Measurements from ENCODE around the gene TMEM163. TPM values are rescaled to one million over a fixed set of nuclear protein-coding genes. Genes with fewer than 3 reads are reported as not detected.
A peak's percentile ranks its signal among the peaks of the same experiment; 100 is the strongest.

TMEM163 gene
- total RNA-seq, 2 donors from 2014 or later = 0.93 to 2.6 TPM

DNA sequence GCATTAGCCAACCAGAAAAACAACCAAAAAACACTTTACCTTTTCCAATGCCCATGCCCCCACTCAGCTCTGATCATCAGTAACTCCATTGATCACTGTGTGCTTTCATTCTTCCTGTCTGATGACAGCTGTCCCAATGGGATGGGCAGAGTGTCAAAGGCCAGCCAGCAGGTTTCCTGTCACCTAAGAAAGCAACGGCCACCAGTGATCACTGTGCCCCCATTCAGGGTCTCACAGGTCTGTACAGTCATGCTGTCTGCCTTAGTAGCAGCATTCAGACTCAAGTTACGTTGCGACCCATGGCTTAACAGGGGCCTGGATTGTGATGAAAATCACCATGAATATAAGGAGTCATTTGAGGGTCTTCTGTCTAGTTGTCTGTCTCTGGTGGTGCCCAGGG is 280.4 kb downstream of the TMEM163 start:
- Mint-ChIP-seq H3K4me1 (ENCODE audit: low read depth in 2 of 2) (peaks cover 0 to 3% of the 10 kb centered on the region in 2 donors), H3K9me3 (no peaks in the 10 kb centered on the region), H3K27me3 (no peaks in the 10 kb centered on the region), H3K36me3 (no peaks in the 10 kb centered on the region), H3K4me3 (no peak overlapping the region), H3K27ac (no peak overlapping the region)
- DNase-seq (ENCODE audit: low spot score) = no peak
- no peak for ATAC-seq

DNA sequence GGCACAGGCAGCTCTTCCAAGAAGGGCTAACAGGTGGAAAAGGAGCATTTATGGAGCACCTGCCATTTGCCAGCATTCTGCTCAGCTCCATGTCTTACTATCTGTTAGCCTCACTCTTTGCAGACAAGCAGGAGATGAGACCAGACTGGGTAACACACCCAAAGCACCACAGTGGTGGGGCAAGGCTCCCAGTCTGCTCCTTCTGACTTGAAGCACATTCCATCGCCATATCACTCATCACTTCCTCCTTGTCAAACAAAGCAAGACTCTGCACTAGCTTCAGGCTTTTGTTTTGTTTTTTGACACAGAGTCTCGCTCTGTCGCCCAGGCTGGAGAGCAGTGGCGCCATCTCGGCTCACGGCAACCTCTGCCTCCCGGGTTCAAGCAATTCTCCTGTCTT is 282.1 kb downstream of the TMEM163 start:
- no peak overlapping the region for H3K4me3 Mint-ChIP-seq
- ATAC-seq = no peak
- no peaks in the 10 kb centered on the region for H3K9me3 Mint-ChIP-seq
- no peak for DNase-seq (ENCODE audit: low spot score)
- peaks cover 0 to 3% of the 10 kb centered on the region in 2 donors for H3K4me1 Mint-ChIP-seq (ENCODE audit: low read depth in 2 of 2)
- no peaks in the 10 kb centered on the region for H3K27me3 Mint-ChIP-seq
- no peak overlapping the region for H3K27ac Mint-ChIP-seq
- H3K36me3 Mint-ChIP-seq = no peaks in the 10 kb centered on the region

GRCh38 chr2:134435936-134436335 is 282.9 kb downstream of the TMEM163 start:
- Mint-ChIP-seq H3K36me3 (no peaks in the 10 kb centered on the region), H3K4me3 (no peak overlapping the region), H3K27ac (no peak overlapping the region), H3K9me3 (no peaks in the 10 kb centered on the region), H3K27me3 (no peaks in the 10 kb centered on the region), H3K4me1 (ENCODE audit: low read depth in 2 of 2) (peaks cover 0 to under 1% of the 10 kb centered on the region in 2 donors)
- ATAC-seq (no peak), DNase-seq (ENCODE audit: low spot score) (no peak)

- no peaks in the 10 kb centered on the region for H3K27me3 Mint-ChIP-seq
- H3K27ac Mint-ChIP-seq = no peak overlapping the region
- H3K36me3 Mint-ChIP-seq = no peaks in the 10 kb centered on the region
- no peak for DNase-seq (ENCODE audit: low spot score)
- H3K4me3 Mint-ChIP-seq = no peak overlapping the region
- H3K9me3 Mint-ChIP-seq = no peaks in the 10 kb centered on the region
- no peak for ATAC-seq
- no peaks in the 10 kb centered on the region for H3K4me1 Mint-ChIP-seq (ENCODE audit: low read depth in 2 of 2)
These were observed 283.3 kb downstream of the TMEM163 start for GRCh38 chr2:134435505-134435904.

DNA sequence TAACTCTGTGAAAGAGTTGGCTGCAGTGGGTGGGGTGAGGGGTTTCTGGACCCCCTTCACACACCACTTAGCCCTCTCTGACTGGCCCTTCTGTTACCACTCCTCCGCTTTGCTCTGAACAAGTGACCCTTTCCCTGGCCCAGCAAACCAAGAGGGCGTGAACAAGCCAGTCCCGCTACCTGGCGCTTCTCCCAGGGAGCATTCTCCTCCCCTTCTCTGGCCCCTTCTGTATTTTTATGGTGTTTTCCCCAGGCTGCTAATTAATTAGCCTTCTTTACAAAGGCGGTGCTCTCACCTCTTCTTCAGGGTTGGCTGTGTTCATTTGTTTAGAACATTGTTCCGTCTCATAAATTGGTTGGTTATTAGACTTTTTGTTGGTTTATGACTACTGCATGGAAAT is 284.8 kb downstream of the TMEM163 start:
- Mint-ChIP-seq H3K27me3 (no peaks in the 10 kb centered on the region), H3K36me3 (no peaks in the 10 kb centered on the region), H3K27ac (no peak overlapping the region), H3K4me3 (no peak overlapping the region), H3K9me3 (no peaks in the 10 kb centered on the region), H3K4me1 (ENCODE audit: low read depth in 2 of 2) (no peaks in the 10 kb centered on the region)
- DNase-seq (ENCODE audit: low spot score) (no peak), ATAC-seq (no peak)

DNA sequence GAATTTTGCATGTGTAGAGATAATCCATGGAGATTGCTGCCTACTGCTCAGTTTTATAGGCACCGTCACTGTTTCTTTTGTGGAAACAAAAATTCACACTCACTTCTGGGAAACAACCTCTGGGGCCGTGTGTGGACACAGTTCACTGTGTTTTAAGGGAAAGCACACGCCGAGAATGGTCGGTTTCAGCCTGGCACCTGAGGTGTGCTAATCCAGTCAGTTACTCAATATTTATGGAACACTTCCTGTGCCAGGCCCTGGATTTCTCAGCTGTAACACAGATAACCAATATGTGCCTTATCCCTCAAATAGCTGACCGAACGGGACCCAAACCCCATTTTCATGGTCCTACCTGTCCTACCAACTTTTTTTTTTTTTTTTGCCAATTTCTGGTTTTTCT is 285.3 kb downstream of the TMEM163 start:
- Mint-ChIP-seq H3K27me3 (no peaks in the 10 kb centered on the region), H3K4me1 (ENCODE audit: low read depth in 2 of 2) (no peaks in the 10 kb centered on the region), H3K4me3 (no peak overlapping the region), H3K36me3 (no peaks in the 10 kb centered on the region), H3K9me3 (no peaks in the 10 kb centered on the region), H3K27ac (no peak overlapping the region)
- DNase-seq (ENCODE audit: low spot score) (no peak), ATAC-seq (no peak)

DNA sequence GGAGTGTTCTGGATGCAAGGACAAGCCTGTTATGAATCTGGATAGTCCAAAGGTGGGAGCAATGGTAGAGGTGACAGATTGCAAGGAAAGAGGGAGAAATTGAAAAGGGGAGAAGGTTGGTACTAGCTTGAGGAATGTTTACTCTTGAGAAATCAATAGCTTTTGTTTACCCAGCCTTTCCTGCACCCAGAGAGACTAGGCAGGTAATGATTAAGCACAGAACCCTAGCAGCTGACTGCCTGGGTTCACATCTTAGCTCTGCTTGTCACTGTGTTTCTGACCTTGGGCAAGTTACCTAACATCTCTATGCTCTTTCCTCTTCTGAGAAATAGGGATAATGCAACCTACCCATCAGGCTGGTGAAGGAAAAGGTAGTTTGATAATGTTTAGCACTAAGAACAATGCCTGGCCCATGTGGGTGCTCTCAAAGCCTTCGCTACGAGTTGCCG is 286.3 kb downstream of the TMEM163 start:
- Mint-ChIP-seq H3K4me1 (ENCODE audit: low read depth in 2 of 2) (no peaks in the 10 kb centered on the region), H3K36me3 (peaks cover 6% of the 10 kb centered on the region), H3K27me3 (no peaks in the 10 kb centered on the region), H3K9me3 (no peaks in the 10 kb centered on the region), H3K4me3 (no peak overlapping the region), H3K27ac (no peak overlapping the region)
- ATAC-seq (no peak), DNase-seq (ENCODE audit: low spot score) (no peak)

DNA sequence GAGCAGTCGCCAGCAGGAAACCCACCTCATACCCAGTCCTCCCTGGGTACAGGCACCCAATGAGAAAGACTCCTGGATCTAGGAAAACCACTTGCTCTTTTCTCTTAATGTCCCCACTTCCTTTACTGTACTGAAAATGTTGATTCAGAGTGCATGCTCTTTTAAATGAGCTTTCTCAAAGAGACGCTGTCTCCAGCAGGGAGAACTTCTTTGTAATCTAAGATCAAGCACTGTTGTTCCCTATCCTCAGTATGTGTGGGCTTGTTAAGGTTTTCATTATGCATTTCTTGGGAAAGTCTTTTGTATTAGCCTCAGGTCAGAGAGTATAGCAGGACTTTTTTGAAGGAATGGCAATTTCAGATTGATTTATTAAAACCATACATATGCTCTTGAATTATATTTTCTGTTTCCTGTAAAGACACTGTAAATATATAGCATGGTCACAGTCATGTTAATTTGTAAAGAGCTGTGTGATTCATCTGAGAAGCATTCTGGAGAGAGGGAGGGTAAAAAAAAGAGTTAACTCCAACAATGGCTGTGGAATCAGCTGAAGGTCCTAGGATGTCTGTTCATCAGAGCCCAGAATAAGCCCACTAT is 286.9 kb downstream of the TMEM163 start:
- Mint-ChIP-seq H3K27me3 (no peaks in the 10 kb centered on the region), H3K27ac (no peak overlapping the region), H3K4me3 (no peak overlapping the region), H3K36me3 (peaks cover 6% of the 10 kb centered on the region), H3K9me3 (no peaks in the 10 kb centered on the region), H3K4me1 (ENCODE audit: low read depth in 2 of 2) (no peaks in the 10 kb centered on the region)
- ATAC-seq (no peak), DNase-seq (ENCODE audit: low spot score) (no peak)

DNA sequence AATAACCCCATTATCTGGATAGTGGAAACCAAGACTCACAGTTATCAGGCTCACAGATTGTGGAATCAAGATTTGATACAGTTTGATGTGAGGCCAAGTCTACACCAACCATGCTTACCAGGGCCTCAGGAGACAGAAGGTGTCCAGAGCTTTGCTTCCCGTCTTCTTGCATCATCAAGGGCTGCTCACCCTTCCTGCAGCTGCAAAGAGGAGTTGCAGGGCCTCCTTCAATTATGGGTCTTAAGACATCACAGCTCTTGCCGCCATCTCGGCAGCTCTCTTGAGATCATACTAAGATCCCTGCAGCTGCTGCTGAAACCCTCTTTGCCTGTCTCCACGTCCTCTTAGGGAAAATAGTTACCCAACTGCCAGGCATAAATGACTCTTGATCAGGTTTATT is 288.9 kb downstream of the TMEM163 start:
- Mint-ChIP-seq H3K27me3 (no peaks in the 10 kb centered on the region), H3K27ac (no peak overlapping the region), H3K9me3 (no peaks in the 10 kb centered on the region), H3K4me3 (no peak overlapping the region), H3K4me1 (ENCODE audit: low read depth in 2 of 2) (peaks cover 14% of the 10 kb centered on the region in 2 donors), H3K36me3 (peaks cover 8% of the 10 kb centered on the region)
- ATAC-seq (no peak), DNase-seq (ENCODE audit: low spot score) (no peak)

DNA sequence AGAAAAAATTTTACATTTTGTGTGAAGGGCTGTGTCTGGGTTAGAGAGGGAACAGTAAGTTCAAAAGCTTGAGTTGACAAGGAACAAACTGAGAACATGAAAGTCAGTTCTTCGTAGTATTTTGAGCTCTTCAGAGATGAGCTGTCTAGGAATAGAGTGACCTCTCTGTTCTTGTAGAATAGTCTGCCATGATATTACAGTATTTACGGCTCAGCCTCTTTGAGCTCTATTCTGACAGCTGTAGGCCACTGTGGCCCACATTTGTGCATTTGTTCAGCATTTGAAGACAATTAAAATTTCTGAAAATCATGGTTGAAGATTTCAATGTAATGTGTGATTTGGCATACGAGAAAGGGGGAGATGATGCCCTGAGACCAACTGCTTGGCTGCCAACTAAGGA is 292.1 kb downstream of the TMEM163 start:
- no peak for ATAC-seq
- peak overlapping the region in 1 of 2 donors; percentile 46 for H3K27ac Mint-ChIP-seq

DNA sequence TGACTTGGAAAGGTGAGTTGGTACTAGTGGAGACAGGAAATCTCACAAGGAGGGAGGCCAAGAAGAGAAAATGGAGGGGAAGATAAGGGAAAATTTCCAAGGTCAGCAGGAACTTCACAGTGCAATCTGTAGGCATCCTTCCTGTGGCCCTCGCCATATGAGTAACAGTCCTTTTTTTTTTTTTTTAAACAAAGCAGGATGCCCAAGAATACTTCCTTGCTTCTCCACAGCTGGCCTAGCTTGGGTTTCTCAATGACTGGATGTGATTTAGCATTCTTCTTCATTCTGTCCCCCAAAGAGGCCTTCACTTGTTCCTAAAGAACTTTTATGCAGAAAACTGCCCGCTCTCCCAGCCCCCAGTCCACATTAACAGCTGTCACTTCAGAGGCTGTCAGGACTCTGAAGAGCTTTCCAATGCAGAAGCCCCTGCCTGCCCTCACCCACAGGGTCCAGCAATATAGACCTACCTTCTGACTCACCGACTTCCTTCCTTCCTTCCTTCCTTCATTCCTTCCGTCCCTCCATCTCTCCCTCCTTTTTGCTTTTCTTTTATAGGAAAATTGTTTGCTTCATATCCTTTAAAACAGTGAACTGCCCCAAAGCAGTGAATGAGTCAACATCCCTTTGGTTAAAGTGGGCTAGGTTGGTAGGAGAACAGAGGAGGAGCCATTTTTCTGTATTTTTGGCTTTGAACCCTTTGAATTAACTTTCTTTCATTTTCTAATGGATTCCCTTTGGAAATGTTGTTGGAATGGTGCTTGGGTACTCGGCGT is 292.9 kb downstream of the TMEM163 start:
- no peaks in the 10 kb centered on the region for H3K27me3 Mint-ChIP-seq
- no peaks in the 10 kb centered on the region for H3K9me3 Mint-ChIP-seq
- peaks cover 18 to 21% of the 10 kb centered on the region in 2 donors for H3K4me1 Mint-ChIP-seq (ENCODE audit: low read depth in 2 of 2)
- H3K36me3 Mint-ChIP-seq = peaks cover 15% of the 10 kb centered on the region
- peak overlapping the region; percentile 43 for H3K4me3 Mint-ChIP-seq
- H3K27ac Mint-ChIP-seq = peak overlapping the region; percentile 46 to 59
- ATAC-seq (peak; percentile 49 to 73), DNase-seq (ENCODE audit: low spot score) (no peak)

More for the DNA sequence above, 292.1 kb downstream of the TMEM163 start:
- H3K4me3 Mint-ChIP-seq = no peak overlapping the region
- peaks cover 18 to 21% of the 10 kb centered on the region in 2 donors for H3K4me1 Mint-ChIP-seq (ENCODE audit: low read depth in 2 of 2)
- peaks cover 15% of the 10 kb centered on the region for H3K36me3 Mint-ChIP-seq
- no peaks in the 10 kb centered on the region for H3K9me3 Mint-ChIP-seq
- no peaks in the 10 kb centered on the region for H3K27me3 Mint-ChIP-seq
- no peak for DNase-seq (ENCODE audit: low spot score)

DNA sequence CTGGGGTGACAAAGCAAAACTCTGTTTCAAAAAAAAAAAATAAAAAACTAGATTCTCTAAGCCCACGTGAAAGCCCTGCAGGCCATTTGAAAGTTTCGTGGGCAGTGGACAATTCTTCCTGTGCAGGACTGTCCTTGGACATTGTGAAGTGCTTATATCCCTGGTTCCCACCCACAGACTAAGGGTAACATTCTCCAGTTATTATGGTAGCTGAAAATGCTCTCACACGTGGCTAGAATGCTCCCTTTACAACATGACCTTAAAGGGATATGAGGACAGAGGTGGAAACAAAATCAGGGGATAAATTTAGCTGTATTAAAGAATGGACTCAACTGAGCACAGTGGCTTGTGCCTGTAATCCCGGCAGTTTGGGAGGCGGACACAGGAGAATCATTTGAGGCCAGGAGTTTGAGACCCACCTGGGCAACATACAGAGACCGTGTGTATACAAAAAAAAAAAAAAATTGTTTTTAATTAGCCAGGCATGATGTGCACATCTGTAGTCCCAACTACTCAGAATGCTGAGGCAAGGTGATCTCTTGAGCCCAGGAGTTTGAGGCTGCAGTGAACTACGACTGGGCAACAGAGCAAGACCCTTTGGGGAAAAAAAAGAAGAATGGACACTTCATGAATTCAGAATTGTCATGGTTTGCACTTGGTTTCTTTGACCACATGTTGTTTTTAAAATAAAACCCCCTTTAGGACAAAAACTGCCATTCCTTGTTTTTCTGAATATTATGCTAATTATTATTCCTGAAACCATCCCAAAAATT is 297.1 kb downstream of the TMEM163 start:
- ATAC-seq = no peak
- peak overlapping the region in 1 of 2 donors; percentile 13 for H3K27ac Mint-ChIP-seq
- H3K9me3 Mint-ChIP-seq = no peaks in the 10 kb centered on the region
- peaks cover 18 to 21% of the 10 kb centered on the region in 2 donors for H3K4me1 Mint-ChIP-seq (ENCODE audit: low read depth in 2 of 2)
- no peaks in the 10 kb centered on the region for H3K27me3 Mint-ChIP-seq
- H3K36me3 Mint-ChIP-seq = peaks cover 10% of the 10 kb centered on the region
- DNase-seq (ENCODE audit: low spot score) = no peak
- no peak overlapping the region for H3K4me3 Mint-ChIP-seq

DNA sequence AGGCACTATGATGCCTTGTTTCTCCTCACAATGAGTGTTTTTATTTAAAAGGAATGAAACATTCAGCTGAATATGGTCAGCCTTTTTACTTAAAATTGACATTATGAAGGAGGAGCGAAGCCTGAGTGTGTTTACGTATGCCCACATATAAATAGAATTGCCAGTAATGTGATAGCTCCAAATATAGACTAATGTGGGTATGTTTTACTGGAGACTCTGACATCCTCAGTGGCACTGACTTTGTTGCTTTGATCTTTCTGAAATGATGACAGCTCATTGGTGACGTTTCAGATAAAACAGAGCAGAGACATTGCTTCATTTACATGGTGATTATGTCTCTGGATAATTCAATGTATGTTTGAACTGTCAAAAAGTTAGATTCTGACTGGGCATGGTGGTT is 297.9 kb downstream of the TMEM163 start:
- no peak overlapping the region for H3K4me3 Mint-ChIP-seq

GRCh38 chr2:134420259-134420658 is 298.5 kb downstream of the TMEM163 start:
- Mint-ChIP-seq H3K9me3 (no peaks in the 10 kb centered on the region), H3K27me3 (no peaks in the 10 kb centered on the region), H3K36me3 (peaks cover 10% of the 10 kb centered on the region), H3K27ac (no peak overlapping the region), H3K4me1 (ENCODE audit: low read depth in 2 of 2) (peaks cover 7 to 10% of the 10 kb centered on the region in 2 donors), H3K4me3 (no peak overlapping the region)
- DNase-seq (ENCODE audit: low spot score) (no peak), ATAC-seq (no peak)

More for the DNA sequence above, 297.9 kb downstream of the TMEM163 start:
- Mint-ChIP-seq H3K4me1 (ENCODE audit: low read depth in 2 of 2) (peaks cover 13 to 15% of the 10 kb centered on the region in 2 donors), H3K36me3 (peaks cover 10% of the 10 kb centered on the region), H3K27ac (peak overlapping the region in 1 of 2 donors; percentile 13), H3K27me3 (no peaks in the 10 kb centered on the region), H3K9me3 (no peaks in the 10 kb centered on the region)
- DNase-seq (ENCODE audit: low spot score) = no peak
- no peak for ATAC-seq
